Dedifferentiated amniotic fluid mesenchymal stem cell (primary cell): ENCODE results near the gene ZFYVE19.

Experiments
- DNase-seq: peaks from one replicate; pipeline ENCODE4 v3.0.0-alpha.2; 2016; ENCODE audit errors: extremely low spot score

The ZFYVE19 gene

DNA sequence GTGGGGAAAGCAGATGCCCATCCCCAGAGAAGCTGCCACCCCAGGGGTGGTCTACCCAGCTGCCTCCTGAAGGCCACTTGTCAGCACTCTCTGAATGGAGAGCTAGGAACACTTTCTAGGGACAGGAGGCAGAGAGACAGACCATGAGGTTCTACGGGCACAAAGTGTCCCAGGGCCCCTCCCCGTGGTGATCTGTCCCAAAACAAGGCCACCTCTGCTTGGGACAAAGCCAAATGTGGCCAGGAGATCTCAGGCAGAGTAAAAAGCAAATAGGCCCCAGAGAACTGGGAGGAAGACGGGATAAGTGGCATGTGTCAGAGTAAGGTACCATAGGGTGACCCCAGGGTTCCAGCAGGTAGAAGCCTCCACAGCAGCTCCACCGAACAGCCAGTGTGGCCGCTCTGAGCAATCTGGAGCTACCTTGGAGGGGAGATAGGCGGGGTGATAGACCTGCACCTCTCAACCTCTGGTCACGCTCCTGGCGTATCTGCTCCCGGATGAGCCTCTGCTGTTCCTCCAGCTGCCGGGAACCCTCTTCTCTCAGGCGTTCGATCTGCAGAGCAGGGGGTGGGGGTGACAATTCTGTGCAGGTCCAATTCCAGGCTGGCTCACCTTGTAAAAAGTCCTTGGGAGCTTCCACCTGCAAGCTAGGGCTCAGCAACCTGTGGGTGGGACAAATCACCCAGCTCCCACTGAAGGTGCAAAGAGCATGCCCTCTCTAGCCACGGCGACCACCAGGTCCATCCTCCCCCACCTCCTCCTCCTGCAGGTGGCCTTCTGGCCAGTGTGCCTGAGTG, 31.0 kb upstream of the ZFYVE19 start:
- no peak for DNase-seq

DNA sequence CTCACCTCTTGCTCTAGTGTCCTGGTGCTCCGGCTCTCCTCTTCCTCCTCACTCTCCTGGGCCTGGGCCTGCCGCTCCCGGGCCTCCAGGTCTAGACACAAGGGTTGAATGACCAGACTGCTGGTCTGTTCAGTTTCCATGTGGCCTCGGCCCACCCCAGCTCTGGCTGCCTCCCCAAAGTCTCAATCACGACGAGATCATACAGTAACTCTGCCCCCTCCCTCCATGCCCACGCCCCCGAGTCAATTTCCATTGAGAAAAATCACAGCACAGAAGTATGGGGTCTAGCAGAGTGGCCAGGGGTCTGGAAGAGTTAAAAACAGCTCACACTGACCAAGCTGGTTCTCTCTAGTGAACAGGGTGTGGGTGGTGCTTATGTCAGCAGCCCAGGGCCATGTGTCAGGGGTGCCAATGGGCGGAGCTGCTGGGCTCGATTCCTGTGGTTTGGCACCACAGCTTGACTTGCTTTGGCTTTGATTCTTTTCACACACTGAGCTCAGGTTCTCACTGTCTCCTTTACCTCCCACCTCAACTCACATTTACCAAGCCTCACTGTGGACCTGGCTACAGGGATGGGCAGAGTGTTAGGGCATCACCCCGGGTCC, 30.2 kb upstream of the ZFYVE19 start:
- peak; percentile 66 for DNase-seq

DNA sequence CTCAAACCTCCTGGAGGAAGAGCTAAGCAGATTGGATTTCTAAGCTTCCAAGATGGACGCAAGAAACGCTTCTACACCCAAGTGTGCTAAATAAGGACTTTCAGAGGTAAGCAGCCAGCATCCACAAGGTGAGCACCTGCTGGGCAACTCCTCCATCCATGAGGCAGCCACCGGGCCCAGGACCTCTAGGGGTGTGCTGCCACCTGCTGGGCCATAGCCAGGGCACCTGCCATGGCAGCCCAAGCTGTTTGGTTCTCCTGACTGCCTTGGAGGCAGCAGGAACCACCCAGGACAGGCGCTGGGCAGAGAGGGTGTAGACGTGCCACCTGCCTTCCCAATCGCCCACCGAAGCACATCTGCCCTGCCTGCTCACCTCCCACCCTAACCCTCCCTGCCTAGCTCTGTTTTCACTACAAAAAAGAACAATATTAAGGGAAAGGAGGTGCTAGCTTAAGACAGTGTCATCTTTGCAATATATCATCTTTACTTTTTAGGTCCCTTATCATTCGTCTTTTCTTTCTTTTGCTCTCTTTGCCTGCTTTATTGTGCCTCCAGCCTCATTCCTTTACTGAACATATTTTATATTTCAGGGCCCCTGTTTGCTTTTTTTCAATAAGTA, 24.2 kb upstream of the ZFYVE19 start:
- DNase-seq: no peak

DNA sequence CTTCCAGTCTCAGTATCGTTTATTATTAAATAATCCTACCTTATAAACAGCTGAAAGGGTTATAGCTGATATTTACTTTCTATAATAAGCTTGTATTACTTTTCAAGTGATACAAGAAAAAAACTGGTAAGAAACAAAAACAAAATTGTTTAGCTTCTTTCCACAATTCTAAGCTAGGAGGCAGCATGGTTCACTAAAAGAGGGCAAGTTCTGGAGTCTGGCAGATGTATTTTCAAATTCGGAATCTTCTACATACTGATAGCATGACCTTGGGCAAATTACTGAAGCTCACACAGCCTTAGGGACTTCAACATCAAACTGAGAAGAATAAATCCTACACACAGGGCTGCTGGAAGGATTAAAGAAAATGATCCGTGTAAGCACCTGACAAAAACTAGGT, 21.7 kb upstream of the ZFYVE19 start:
- no peak for DNase-seq

DNA sequence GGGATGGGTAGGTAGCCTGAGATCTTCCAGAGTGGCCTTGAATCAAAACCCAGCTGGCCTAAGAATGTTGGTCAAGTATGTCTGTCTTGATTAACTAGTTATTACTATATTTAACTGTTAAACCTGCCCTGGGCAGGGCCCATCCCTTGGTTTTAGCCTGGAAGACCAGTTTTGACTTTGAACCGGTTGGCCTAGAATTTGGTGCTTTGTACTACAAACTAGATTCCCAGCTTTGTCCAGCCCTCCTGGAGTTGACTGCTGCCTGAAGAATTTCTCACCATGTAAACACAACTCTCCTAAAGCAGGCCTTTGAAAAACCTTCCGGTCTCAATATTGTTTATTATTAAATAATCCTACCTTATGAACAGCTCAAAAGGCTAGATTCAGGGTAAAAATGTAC, 21.1 kb upstream of the ZFYVE19 start:
- no peak for DNase-seq

DNA sequence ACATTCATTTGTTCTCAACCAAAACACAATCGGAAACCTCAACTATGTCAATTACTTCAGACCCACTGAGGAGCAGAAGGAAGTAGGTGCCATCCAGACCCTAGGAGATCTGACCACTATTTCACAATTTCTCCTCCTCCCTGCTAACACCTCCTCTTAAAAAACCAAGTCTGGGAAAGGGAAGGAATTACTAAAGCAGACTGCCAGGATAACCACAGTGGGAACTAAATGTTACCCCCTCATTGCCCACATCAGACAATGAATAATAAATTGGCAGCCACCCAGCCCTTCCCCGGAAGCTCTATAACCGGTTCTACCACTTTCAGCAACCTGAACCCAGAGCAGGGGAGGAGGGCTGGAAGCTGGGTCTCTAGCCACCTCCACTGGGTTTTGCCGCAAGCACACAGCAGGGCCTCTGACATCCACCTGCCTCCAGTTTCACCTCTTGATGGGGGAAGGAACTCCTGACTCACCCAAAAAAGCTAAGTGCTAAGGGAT, 19.5 kb upstream of the ZFYVE19 start:
- no peak for DNase-seq

DNA sequence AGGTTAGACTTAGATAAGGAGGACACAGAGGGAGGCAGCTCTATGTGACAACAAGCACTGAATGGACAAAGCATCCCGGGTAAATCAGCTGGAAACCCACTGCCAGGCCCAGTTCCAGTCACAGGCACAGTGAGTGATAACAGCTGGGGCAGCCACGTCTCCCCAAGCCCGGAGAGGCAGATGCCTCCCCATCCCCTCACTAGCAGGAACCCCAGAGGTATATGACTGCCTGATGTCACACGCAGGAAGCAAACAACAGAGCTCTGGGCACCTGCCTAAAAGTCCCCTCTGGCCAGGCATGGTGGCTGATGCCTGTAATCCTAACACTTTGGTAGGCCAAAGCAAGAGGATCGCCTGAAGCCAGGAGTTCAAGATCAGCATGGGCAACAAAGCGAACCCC, 18.9 kb upstream of the ZFYVE19 start:
- DNase-seq: no peak

DNA sequence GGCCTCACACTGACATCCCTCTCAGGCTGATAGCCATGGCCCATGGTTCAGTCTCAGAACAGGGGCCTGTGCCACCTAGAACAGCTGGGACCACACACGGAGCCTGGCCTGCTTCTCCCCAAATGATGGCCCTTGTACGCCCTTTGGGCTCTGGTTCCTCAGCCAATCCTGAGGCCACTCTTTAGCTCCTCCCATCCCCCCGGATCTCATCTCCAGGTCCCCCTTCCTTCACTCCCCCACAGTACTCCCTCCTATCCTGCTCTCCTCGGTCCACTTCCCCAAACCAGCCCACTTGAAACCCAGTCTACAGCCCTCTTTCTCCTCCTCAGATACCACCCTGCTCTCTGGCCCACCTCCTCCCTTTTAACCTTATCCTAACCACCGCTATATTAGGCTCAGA, 17.8 kb upstream of the ZFYVE19 start:
- DNase-seq: no peak

DNA sequence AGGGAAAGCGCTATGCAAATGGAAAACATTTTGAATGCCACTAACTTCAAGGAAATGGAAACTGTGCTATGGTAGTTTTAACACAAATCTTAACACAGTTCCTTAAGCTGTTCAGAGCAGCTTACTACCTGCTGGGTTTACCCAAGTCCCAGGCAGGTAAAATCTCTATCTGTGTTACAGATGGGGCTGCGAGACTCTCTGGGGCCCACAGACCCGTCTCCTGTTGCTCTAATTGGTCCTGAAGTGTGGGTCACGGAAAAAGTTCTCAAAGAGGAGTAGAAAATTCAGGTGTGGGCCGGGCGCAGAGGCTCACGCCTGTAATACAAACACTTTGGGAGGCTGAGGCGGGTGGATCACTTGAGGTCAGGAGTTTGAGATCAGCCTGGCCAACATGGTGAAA, 16.9 kb upstream of the ZFYVE19 start:
- DNase-seq: no peak

DNA sequence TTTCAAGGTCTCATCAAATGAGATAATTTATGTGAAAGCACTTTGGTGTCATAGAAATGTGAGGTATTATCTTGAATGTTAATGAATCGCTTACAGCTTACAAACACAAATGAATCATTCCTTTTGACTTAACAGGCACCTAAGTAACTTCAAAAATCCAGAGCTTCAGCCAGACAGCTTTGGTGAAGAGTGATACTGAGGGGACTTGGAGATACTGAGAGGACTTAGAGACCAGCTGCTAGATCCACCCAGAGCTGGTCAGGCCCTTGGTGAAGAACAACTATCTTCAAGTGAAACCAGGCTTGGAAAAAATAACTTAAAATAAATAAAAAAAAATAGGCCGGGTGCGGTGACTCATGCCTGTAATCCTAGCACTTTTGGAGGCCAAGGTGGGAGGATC, 16.2 kb upstream of the ZFYVE19 start:
- DNase-seq: no peak

DNA sequence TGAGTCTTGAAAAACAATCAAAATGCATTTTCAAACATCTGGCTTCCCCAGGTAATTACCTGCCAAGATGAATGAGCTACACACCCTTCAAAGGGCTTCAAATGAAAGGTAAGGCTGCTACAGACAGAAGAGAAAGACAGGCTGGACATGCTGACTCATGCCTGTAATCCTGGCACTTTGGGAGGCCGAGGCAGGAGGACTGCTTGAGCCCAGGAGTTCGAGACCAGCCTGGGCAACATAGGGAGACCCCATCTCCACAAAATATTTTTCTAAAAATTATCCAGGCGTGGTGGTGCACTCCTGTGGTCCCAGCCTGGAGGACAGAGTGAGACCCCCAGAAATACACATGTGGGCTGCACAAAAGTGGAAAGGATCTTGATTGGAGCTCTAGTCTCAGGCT, 14.5 kb upstream of the ZFYVE19 start:
- no peak for DNase-seq

DNA sequence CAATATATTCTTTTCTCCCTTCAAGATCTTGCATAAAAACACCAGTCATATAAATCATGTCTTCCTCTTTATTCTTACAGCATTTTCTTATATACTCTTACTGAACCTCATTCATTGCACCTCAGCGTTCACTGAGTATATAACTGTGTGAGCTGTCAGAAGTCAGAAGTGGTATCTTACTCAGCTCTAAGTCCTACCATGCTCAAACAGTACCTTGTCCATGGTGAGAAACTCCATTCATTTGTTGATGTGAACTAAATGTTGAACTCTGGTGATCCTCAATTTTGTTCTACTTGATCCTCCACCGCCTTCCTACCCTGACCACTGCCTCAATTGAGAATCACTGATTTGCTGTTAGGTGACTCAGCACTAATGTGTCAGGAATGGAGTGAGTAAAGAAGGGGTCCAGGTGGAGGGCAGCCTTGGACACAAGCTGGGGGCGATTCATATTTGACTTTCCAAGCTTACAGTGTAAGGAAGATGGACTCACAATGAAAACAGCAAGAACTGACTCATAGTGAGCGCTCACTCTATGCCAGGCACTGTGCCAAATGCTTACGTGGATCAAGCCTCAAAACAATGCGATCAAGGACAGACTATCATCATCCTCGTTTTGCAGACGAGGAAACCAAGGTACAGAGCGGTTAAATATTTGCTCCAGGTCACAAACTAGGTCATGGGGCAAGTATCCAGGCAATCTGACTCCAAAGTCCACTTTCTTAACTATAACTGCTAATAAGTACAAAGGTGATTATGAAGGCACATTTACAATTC, 13.5 kb upstream of the ZFYVE19 start:
- peak; percentile 74 for DNase-seq

DNA sequence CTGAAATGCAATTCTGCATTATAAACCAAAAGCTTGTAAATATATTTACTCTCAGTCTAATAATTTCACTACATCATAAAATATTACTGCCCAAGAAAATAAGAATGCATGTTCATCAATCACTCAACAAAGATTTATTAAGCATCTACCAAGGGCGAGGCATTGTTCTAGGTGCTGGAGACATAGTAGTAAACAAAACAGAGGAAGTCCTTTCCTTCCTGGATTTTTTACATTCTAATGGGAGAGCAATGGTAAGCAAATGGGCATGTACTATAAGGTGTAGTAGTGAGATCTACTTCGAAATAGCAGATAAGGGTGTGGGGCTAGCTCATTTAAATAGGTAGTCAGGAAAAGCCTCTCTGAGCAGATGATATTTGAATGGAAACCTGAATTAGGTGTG, 10.8 kb upstream of the ZFYVE19 start:
- DNase-seq: no peak

DNA sequence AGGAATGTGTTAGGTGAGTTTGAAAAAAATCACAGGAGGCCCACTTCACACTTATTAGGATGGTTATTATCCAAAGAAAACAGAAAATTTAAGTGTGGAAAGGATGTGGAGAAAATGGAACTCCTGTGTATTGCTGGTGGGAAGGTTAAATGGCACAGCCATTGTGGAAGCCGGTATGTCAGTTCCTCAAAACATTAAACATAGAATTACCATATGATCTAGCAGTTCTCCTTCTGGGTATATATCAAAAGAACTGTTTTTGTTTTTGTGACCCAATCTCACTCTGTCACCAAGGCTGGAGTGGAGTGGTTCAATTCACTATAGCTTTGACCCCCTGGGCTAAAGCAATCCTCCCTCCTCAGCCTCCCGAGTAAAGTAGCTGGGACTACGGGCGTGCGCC, 10.4 kb upstream of the ZFYVE19 start:
- no peak for DNase-seq

DNA sequence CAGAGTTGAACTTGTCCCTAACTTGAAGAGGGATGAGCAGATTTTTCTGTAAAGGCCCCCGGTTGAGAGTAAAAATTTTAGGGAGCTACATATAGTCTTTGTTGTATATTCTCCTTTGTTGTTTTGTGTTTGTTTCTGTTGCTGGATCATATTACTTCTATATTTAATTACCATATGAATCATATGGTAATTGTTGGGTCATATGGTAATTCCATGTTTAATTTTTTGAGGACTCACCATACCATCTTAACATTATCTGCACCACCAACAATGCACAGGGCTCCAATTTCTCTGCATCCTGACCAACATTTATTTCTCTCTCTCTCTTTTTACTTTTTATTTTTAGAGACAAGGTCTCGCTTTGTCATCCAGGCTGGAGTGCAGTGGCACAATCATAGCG, 7.4 kb upstream of the ZFYVE19 start:
- DNase-seq: no peak

DNA sequence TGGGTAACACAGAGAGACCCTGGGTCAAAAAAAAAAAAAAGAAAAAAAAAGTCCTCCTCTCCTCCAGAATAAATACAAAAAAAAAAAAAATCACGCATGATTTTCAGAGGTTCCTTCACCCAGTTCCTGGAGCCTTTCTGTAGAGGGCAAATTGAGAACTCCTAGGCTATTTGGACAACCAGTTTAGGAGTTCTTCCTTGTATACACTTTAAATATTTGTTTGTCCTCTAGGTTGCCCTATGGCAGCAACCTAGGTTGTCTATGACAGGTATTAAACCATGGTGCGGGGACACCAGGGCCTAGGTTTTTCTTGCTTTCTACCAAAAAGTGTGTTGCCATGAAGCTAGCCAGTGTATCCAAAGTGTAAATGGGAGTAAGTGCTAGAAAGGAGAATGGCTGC, 3.8 kb upstream of the ZFYVE19 start:
- DNase-seq: no peak

DNA sequence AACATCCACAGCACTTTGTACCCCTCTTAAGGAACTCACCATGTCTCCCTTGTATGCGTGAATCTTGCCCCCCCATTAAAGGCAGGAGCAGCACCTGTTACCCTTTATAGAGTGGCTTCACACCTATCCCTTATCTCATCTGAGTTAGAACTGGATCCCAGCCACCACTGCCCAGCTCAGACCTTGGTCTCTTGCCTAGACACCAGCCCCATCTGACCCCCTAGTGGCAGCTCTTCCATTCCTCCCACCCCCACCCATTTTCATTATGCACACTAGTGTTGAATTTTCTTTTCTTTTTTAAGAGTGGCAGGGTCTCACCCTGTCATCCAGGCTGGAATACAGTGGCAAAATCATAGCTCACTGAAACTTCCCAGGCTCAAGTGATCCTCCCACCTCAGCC, 3.2 kb upstream of the ZFYVE19 start:
- no peak for DNase-seq

DNA sequence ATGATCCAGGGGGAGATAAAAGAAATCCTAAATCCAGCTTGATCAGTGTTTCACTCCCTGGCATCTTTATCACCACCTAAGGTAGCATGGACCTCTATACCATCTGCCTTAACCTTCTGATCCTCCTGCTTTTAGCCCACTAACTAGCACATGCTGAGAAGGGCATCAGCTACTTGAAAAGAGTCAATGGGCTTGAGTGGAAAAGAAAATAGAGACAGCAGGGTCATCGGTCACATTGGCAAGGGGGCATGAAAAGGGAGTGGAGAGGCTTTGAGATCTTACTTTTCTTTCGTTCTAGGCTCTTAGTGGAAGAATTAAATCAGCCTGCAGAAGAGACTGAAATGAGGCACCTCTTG, 239 bp upstream of the ZFYVE19 start:
- no peak for DNase-seq

DNA sequence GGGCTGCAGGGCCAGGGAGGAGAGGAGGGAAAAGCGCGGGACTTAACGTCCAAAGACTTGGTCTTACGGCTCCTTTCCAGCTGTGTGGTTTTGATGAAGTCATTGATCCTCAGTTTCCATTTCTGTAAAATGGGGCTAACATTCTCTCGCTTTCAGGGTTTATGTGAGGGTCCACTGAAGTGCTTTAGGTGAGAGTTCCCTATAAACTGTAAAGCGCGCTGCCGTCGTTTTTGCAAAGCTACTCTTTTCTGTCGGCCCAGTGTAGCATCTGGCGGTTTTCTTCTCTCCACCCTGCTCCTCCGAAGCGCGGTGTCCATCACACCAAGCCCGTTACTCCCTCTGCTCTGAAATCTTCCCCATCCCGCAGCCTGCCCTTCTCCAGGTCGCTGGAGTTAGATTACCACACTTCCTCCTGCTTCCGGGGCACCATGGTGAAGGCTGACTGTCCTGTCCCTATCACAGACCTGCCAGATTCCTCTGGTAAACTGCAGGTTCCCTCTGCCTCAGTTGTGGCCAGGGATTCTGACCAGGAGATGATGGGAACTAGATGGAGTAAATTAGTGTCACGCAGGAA, 1.1 kb downstream of the ZFYVE19 start:
- DNase-seq: no peak

DNA sequence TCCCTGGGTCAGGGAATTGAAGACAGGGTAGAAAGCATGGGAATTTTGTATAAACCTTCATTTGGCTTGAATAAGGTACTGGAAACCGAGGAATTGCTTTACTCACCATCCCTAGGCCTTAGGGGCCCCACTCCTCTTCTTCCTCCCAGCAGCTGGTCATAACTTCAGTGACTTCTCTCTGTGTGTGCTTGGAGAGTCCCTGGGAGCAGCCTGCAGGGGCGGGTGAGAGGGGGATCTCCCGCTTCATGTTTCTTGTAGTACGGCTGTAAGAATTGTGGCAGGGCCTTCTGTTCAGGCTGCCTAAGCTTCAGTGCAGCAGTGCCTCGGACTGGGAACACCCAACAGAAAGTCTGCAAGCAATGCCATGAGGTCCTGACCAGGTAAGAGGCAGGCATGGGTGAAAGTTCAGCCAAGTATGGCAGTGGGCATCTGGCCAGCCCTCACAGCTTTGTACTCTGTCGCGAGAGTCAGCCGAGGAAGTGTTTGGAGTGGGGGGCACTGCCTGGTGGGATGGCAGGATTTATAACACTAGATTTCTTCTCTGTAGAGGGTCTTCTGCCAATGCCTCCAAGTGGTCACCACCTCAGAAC, 2.1 kb downstream of the ZFYVE19 start:
- DNase-seq: no peak

DNA sequence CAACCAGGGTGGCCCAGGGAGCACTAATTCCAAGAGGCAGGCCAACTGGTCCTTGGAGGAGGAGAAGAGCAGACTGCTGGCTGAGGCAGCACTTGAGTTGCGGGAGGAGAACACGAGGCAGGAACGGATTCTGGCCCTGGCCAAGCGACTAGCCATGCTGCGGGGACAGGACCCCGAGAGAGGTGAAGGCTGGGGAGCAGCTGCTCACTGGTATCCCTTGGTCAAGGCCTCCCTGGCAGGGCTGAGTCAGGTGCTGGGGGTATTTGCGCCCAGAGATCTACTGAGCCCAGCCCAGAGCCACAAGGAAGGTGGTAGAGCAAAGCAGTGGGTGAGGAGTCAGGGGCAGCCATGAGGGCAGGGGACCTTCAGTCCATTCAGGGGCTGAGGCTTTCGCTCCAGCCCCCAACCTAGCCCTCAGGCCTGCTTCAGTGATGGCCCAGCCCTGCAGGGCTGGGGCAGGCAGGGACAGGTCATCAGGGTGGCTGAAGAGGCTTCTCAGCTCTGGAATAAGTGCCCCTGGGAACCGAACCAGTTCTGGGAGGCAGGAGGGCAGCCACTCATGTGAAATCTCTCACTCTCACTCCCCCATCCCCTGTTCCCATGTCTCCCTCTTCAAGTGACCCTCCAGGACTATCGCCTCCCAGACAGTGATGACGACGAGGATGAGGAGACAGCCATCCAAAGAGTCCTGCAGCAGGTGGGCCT, 6.0 kb downstream of the ZFYVE19 start:
- no peak for DNase-seq
